Activated T-helper 2 cell treated with anti-CD3 and anti-CD28 coated beads, Interferon-gamma antibody, Interleukin-2, Interleukin-4, amounts not matched to agents 10 μg/mL and 5 μg/mL and 100 μg/mL, durations not matched to agents 14 hours and 24 hours and 36 hours (primary cell): ENCODE results near the gene DNAAF3. TPM values are rescaled to one million over a fixed set of nuclear protein-coding genes. Genes with fewer than 3 reads are reported as not detected.

ENCODE experiments used
- DNase-seq: peaks from one replicate; pipeline ENCODE4 v3.0.0; 2021; ENCODE audit warnings: low spot score
- H3K27ac Mint-ChIP-seq: one replicate; pipeline ENCODE4 v1.8.0; 2021; ENCODE audit warnings: mixed read lengths
- H3K27me3 Mint-ChIP-seq: one replicate; pipeline ENCODE4 v1.8.0; 2021; ENCODE audit warnings: low read depth, mixed read lengths
- H3K36me3 Mint-ChIP-seq: one replicate; pipeline ENCODE4 v1.8.0; 2021; ENCODE audit warnings: low read depth, mixed read lengths
- H3K4me1 Mint-ChIP-seq: one replicate; pipeline ENCODE4 v1.8.0; 2021; ENCODE audit warnings: low read depth, mixed read lengths
- H3K4me3 Mint-ChIP-seq: one replicate; pipeline ENCODE4 v1.8.0; 2021; ENCODE audit warnings: low read depth, mild to moderate bottlenecking, moderate library complexity, mixed read lengths
- H3K9me3 Mint-ChIP-seq: one replicate; pipeline ENCODE4 v1.8.0; 2021; ENCODE audit warnings: mixed read lengths
- intact Hi-C: fragments of 100-400 bp; cut with micrococcal nuclease; formaldehyde crosslinking; loops from one replicate; pipeline ENCODE4 v1.15.1; 2023
- total RNA-seq: library from RNA; stranded (reverse); gene quantifications from 2 replicates; pipeline ENCODE4 v1.2.3, GENCODE V29; 2022

Gene DNAAF3
- total RNA-seq, 1 donor from 2014 or later: 0.27 TPM

GRCh38 chr19:55189403-55189835 lies 23.0 kb upstream of the DNAAF3 start:
- intact Hi-C loops: no loop called here
- Mint-ChIP-seq H3K27ac (no peak overlapping the region), H3K9me3 (no peaks in the 10 kb centered on the region), H3K4me1 (peaks cover 2% of the 10 kb centered on the region), H3K36me3 (no peaks in the 10 kb centered on the region), H3K4me3 (no peak overlapping the region), H3K27me3 (no peaks in the 10 kb centered on the region)
- no peak for DNase-seq

DNA sequence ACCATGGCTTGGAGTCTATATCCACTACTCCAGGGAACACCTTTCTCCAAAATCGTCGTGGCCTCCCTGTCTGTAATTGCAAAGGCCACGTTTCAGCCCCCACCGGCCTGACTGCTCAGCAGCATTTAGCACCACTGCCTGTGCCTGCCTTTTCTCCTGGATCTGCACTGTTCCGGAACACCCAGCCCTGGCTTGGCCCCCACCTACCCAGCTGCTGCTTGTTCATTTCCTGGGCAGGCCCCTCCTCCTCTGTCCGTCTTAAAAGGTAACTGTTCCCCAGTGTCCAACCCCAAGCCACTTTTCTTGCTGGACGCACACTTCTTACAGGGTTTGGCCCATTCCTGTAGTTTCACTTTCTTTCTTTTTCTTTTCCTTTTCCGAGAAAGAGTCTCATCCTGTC lies 22.2 kb upstream of the DNAAF3 start:
- intact Hi-C loops: no loop called here
- no peaks in the 10 kb centered on the region for H3K36me3 Mint-ChIP-seq
- peaks cover 2% of the 10 kb centered on the region for H3K4me1 Mint-ChIP-seq
- H3K27me3 Mint-ChIP-seq: peaks cover 2% of the 10 kb centered on the region
- no peak for DNase-seq
- no peak overlapping the region for H3K27ac Mint-ChIP-seq
- no peaks in the 10 kb centered on the region for H3K9me3 Mint-ChIP-seq
- no peak overlapping the region for H3K4me3 Mint-ChIP-seq

DNA sequence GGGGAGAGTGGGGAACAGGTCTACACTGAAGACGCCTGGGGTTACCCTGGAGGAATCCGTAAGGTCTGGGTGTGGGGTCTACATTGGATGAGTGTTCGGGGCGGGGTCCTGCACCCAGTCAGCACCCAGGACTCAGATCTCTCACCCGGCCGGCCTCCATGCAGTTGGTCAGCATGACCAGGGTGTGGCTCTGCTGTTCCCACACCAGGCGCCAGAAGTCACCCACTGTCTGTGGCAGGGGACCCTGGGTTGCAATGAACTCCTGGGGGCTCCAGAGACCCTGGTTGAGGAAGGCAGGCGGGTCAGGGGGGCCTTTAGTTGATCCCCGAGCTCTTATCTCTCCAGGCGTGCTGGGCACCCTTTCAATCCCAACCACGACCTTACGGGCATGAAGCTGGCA lies 19.7 kb upstream of the DNAAF3 start:
- no peak overlapping the region for H3K27ac Mint-ChIP-seq
- intact Hi-C loops: no loop called here
- no peaks in the 10 kb centered on the region for H3K36me3 Mint-ChIP-seq
- H3K9me3 Mint-ChIP-seq: no peaks in the 10 kb centered on the region
- H3K27me3 Mint-ChIP-seq: peaks cover 2% of the 10 kb centered on the region
- H3K4me1 Mint-ChIP-seq: peaks cover 2% of the 10 kb centered on the region
- no peak for DNase-seq
- H3K4me3 Mint-ChIP-seq: no peak overlapping the region

DNA sequence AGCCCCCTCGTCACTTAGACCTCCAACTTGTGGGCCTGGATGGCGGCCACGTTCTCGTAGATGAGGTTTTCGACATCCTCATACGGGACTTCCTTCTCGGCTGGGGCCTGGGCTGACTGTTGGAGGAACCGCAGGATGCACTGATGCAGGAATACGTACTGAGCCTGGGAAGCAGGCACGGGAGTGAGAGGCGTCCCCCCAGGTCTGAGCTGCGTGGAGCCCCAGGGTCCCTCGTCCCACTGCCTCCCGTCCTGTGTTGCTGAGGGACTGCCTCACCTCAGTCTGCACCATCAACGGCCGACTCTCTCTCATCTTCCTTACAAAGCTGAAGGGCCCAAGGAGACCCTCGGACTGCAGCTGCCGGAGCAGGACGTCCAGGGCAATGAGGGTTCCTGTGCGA lies 15.3 kb upstream of the DNAAF3 start:
- H3K4me3 Mint-ChIP-seq: no peak overlapping the region
- peaks cover 29% of the 10 kb centered on the region for H3K27me3 Mint-ChIP-seq
- H3K27ac Mint-ChIP-seq: no peak overlapping the region
- no peaks in the 10 kb centered on the region for H3K9me3 Mint-ChIP-seq
- no peaks in the 10 kb centered on the region for H3K36me3 Mint-ChIP-seq
- peaks cover 10% of the 10 kb centered on the region for H3K4me1 Mint-ChIP-seq
- DNase-seq: no peak
- intact Hi-C loops: no loop called here

DNA sequence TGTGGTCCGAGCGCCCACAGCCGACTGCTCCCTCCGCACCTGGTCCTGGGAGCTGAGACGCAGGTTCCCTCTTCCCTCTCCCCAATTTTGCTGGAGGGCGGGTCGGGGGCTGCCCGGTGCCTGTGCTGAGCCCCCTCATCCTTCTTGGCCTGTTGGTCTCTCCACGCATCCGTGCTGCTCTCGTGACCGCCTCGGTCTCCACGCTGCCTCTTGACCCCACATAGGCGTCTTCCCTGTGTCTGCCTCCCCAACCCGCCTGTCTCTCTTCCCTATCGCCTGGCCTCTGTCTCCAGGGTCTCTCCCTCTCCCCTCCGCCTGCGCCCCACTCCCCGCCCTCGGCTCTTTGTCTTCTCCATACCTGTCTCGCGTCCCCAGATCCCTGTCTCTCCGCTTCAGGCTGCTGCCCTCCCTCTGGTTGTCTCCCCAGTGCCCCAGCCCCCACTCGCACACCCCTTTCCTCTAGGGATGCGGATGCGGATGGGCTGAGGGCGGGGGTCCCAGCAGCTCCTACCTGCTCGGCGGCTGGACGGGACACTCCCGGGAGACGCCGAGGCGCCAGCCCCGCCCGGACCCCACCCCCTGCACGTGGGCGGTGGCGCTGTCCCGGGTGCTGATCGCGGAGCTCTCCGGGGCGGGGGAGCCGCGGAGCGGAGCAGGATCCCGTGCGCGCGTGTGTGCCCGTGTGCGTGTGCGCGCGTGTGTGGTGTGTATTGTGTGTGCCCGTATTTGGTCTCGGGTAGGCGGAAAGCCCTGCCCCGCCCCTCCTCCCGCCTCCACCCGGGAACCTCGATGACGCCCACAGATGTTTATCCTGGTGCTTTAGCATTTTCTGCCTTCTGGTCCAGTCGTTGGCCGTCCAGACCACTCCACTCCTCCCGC lies 13.4 kb upstream of the DNAAF3 start, which contains the start of gene SYT5:
SYT5 (minus strand) TSS at position 684 of the 879 bp plus-strand sequence. CDS start 1,248 bp downstream, outside the sequence.
- peaks cover 10% of the 10 kb centered on the region for H3K4me1 Mint-ChIP-seq
- peak; percentile 63 for DNase-seq
- peaks cover 38% of the 10 kb centered on the region for H3K27me3 Mint-ChIP-seq
- H3K9me3 Mint-ChIP-seq: no peaks in the 10 kb centered on the region
- H3K4me3 Mint-ChIP-seq: peak within 1 kb of the TSS; percentile 60
- H3K36me3 Mint-ChIP-seq: no peaks in the 10 kb centered on the region
- intact Hi-C loops: loop anchor here (5.0 kb wide), 1 partner anchor 77 kb away; the partner anchor contains the start of gene PPP6R1
- no peak within 1 kb of the TSS for H3K27ac Mint-ChIP-seq

DNA sequence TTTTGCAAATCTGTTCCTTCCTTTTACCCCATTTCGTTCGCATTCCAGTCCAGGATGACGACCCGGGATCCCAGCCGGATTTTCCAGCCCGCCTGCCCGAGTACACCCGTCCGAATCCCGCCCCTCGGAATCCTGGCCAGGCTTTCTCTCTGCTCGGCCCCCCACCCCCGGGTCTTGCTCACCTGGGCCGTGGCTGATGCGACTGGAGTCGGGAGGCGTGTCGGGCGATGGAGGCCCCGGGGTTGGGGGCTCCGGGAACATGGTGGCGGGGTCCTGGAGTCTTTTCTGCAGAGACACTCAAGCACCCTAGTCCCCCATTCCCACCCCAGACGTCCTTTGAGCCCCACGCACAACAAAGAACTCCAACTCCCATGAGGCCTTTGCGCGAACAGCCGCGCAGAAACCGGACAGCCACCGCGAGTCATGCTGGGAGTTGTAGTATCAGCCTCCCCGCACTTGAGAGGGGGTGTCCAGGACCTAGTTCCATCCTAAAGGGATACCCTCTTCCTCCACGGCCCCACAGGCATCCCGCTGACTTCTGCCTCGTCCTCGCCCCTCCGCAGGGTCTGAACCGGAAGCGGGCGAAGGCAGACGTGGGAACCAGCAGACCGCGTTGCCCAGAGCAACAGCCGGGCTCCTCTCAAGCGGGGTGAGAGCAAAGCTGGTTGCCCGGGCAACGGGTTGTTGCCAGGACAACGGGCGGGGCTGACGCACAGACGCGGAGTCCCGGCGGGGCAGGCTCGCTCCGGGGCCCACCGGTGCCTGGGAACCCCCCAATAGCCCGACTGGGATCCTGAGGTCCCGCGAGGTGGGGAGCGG lies 12.6 kb upstream of the DNAAF3 start:
- peaks cover 45% of the 10 kb centered on the region for H3K27me3 Mint-ChIP-seq
- intact Hi-C loops: loop anchor here (5.0 kb wide), 1 partner anchor 78 kb away; the partner anchor contains the start of gene PPP6R1
- peaks cover 14% of the 10 kb centered on the region for H3K4me1 Mint-ChIP-seq
- no peak overlapping the region for H3K27ac Mint-ChIP-seq
- peak; percentile 90 for DNase-seq
- peak overlapping the region; percentile 60 for H3K4me3 Mint-ChIP-seq
- H3K9me3 Mint-ChIP-seq: no peaks in the 10 kb centered on the region
- H3K36me3 Mint-ChIP-seq: no peaks in the 10 kb centered on the region

- no peak for DNase-seq
- no peaks in the 10 kb centered on the region for H3K9me3 Mint-ChIP-seq
- no peaks in the 10 kb centered on the region for H3K36me3 Mint-ChIP-seq
- no peak overlapping the region for H3K4me3 Mint-ChIP-seq
- no peak overlapping the region for H3K27ac Mint-ChIP-seq
- intact Hi-C loops: loop anchor here (5.0 kb wide), 1 partner anchor 81 kb away; the partner anchor contains the start of gene PPP6R1
- peaks cover 67% of the 10 kb centered on the region for H3K27me3 Mint-ChIP-seq
- H3K4me1 Mint-ChIP-seq: peaks cover 17% of the 10 kb centered on the region
Observed at GRCh38 chr19:55176076-55176475, 9.7 kb upstream of the DNAAF3 start.

GRCh38 chr19:55175117-55175867 lies 8.9 kb upstream of the DNAAF3 start:
- Mint-ChIP-seq H3K9me3 (no peaks in the 10 kb centered on the region), H3K4me3 (no peak overlapping the region), H3K27me3 (peaks cover 67% of the 10 kb centered on the region), H3K27ac (no peak overlapping the region), H3K4me1 (peaks cover 17% of the 10 kb centered on the region), H3K36me3 (no peaks in the 10 kb centered on the region)
- DNase-seq: no peak
- intact Hi-C loops: loop anchor here (5.0 kb wide), 1 partner anchor 82 kb away; the partner anchor contains the start of gene PPP6R1

GRCh38 chr19:55174425-55175116 lies 8.2 kb upstream of the DNAAF3 start:
- Mint-ChIP-seq H3K4me1 (peaks cover 14% of the 10 kb centered on the region), H3K4me3 (no peak overlapping the region), H3K36me3 (no peaks in the 10 kb centered on the region), H3K9me3 (no peaks in the 10 kb centered on the region), H3K27ac (no peak overlapping the region), H3K27me3 (peaks cover 66% of the 10 kb centered on the region)
- no peak for DNase-seq
- intact Hi-C loops: loop anchor here (5.0 kb wide), 1 partner anchor 83 kb away; the partner anchor contains the start of gene PPP6R1

DNA sequence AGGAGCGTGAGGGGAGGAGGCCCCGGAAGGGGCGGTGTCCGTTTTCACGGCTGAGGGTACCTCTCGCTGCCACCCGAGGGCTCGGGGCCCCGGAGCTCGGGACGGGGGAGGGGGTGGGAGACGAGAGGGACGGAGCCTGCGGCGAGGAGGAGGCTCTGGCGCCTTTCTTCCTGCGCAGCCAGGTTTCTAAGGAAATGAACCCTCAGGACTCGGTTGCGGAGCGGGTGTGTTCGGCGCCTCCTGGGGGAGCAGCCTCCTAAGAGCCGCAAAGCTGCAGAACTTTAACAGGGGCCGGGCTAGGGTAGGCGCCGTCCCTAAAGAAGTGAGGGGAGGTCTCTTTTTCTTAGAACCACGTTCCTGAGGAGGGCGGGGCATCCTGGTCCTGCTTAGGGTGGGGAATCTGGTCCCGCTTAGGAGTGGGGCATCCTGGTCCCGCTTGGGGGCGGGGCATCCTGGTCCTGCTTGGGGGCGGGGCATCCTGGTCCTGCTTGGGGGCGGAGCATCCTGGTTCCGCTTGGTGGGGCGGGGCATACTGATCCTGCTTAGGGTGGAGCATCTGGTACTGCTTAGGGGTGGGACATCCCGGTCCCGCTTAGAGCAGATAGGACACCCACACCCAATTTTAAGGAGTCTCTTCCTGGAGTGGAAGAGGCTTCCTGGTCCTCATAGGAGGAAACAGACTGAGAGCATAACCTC lies 7.4 kb upstream of the DNAAF3 start:
- intact Hi-C loops: no loop called here
- peak overlapping the region; percentile 55 for H3K4me3 Mint-ChIP-seq
- peak; percentile 40 for DNase-seq
- no peak overlapping the region for H3K27ac Mint-ChIP-seq
- H3K9me3 Mint-ChIP-seq: no peaks in the 10 kb centered on the region
- H3K36me3 Mint-ChIP-seq: no peaks in the 10 kb centered on the region
- peaks cover 67% of the 10 kb centered on the region for H3K27me3 Mint-ChIP-seq
- peaks cover 10% of the 10 kb centered on the region for H3K4me1 Mint-ChIP-seq

DNA sequence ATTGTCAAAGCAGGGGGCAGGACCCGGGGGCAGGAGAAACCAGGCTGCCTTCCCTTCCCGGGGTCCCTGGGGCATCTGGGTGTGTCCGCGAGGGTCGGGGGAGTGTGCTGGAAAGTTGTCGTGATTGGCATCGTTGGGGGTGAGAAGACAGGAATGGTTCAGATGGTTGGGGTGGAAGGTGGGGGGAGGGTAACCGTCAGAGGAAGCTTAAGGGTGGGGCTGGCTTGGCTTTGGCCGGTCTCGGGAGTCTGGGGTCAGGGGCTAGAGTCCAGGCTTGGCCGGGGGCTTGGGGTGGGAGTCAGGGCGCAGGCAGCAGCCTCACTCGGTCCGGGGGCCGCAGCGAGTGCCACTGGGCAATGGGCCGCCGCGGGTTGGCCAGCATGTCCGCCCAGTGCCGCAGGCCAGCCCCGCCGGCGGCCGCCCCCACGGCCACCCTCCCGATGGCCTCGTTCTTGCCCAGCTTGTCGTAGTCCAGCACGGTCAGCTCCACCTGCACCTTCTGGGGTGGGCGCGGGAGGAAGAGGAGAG lies 6.8 kb upstream of the DNAAF3 start:
- Mint-ChIP-seq H3K4me1 (peaks cover 7% of the 10 kb centered on the region), H3K27me3 (peaks cover 63% of the 10 kb centered on the region), H3K9me3 (no peaks in the 10 kb centered on the region), H3K27ac (no peak overlapping the region), H3K36me3 (no peaks in the 10 kb centered on the region), H3K4me3 (peak overlapping the region; percentile 55)
- intact Hi-C loops: no loop called here
- no peak for DNase-seq
